HG02973 (cell line): ENCODE measurements around the gene TIGD1.
A peak's percentile ranks its signal among the peaks of the same experiment; 100 is the strongest.

ENCODE experiments used
- ATAC-seq: cut with Tn5 transposase; IDR thresholded peaks from one replicate; pipeline ENCODE4 v1.9.1; 2021; ENCODE audit warnings: moderate library complexity; ENCODE audit not compliant: unreplicated experiment

TIGD1 gene

DNA sequence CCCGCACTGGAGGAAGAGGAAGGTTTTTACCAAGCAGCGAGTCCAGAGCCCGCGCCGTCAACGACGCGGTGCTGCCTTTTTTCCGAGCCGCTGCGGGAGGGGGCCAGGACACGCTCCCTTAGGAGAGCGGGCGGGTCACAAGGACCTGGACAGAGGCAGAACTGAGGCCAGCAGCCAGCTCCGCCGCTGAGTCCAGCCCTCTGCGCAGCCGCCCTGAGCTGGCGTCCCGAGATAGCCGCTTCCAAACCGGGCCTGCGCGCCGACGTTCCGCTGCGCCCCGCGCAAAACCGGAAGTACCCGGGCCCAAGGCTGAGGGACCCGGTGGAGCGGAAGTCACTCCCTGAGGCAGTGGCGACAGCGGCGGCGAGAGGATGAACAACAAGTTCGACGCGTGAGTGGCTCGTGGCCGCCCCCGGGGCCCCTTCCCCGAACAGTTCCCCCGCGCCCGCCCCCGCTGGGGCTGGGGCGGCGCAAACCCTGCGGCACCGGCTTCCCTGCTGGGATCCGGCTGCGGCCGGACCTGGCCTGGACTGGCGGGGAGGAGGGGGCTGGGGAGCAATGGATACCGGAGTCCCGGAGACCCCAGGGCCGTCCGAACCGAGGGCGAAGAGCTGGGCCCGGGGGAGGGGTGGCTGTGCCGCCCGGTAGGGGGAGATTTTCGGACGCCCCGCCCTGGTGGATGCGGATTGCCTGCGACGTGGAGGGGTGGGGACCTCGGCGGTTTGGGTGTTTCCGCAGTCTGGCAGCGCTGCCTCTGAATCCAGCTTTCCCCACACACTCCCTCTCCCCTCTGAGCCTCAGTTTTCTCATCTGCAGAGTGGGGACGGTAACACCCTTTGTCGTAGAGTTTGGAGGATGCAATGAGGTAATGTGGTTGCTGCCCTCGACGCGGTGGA, at the start of gene TIGD1, which contains the start of gene EIF4E2:
Gene TIGD1, minus strand, starts transcription at position 204 of the 896 bp plus-strand sequence. CDS start 675 bp downstream, outside the sequence.
Gene EIF4E2, plus strand, starts transcription at position 336 of the 896 bp plus-strand sequence. Its CDS starts 36 bp downstream, at position 372.
- peak; percentile 91 for ATAC-seq

DNA sequence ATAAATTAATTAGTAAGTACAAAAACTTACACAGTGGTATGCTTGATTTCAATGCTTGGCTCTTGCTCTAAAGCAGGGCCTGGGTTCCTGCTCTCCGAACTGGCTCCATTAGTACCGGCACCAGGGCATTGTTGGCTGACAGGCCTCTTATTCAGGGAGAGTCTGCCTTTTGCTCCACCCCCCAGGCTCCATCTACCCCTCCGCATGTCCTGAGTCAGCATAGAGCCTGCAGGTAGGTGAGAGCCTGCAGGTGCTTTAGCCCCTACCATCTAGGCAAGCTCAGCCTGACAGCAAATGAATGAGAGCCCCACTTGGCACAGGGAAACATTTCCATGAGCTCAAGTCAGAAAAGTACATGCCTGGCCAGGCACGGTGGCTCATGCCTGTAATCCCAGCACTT, 47.9 kb upstream of the TIGD1 start:
- no peak for ATAC-seq

DNA sequence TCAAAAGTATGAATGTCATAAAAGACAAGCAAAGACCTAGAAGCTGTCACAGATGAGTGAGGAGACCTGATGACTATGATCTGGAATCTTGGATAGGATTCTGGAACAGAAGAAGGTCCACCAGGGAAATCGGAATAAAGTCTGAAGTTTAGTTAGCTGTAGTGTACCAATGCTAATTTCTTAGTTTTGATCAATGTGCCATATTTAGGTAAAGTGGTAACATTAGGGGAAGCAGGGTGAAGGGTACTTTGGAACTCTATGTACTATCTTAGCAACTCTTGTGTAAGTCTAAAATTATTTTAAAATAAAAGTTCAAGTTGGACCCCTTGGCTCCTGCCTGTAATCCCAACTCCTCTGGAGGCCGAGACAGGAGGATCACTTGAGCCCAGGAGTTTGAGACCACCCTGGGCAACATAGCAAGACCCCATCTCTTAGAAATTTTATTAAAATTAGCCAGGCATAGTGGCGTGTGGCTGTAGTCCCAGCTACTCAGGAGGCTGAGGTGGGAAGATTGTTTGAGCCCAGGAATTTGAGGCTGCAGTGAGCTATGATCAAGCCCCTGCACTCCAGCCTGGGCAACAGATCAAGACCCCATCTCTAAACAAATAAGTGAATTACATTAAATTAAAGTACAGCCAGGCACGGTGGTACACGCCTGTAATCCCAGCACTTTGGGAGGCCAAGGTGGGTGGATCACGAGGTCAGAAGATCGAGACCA, 47.2 kb upstream of the TIGD1 start:
- no peak for ATAC-seq

DNA sequence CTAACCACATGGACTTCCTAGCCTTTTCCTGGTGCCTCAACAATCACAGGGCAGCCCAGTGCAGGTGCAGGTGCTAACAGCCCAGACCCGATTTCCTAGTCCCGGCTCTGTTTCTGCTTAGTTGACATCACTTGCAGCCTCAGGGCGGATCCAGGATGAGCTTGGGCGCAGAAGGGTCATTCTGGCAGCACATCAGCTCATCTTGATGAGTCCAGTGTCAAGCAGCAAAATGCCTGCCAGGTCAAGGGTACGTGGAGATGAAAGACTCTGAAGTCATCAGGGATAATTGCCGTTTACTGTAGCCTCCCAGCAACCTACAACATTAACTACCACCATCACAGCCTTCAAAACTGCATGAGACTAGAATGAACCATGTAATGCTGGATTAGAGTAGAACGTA, 43.6 kb upstream of the TIGD1 start:
- no peak for ATAC-seq

DNA sequence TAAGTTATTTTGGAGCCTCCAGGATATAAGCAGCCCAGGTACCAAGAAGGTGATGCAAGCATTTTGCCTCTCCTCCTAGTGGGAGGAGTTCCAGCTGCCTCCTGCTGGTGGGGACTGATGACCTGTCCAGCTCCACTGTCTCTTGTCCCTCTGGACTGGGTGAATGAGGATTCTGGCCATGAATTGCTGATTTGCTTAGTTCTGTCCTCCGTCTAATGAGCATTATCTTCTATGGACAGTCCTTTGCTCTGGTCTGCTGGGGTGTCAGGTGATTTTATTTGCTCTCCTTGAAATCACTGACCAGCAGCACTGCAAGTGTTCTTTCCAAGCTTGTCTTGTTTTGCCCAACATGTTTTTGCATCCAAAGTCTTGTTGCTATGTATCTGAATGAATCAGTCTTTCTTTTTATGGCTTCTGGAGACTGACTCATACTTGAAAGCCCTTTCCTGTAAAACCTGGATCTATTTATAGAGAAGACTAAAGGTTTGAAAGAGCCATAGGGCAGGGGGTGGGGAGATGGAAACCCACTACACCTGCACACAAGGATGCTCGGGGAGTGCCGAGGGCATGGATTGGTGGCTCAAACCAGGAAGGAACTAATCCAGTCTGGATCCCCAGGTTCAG, 42.5 kb upstream of the TIGD1 start:
- ATAC-seq = no peak

DNA sequence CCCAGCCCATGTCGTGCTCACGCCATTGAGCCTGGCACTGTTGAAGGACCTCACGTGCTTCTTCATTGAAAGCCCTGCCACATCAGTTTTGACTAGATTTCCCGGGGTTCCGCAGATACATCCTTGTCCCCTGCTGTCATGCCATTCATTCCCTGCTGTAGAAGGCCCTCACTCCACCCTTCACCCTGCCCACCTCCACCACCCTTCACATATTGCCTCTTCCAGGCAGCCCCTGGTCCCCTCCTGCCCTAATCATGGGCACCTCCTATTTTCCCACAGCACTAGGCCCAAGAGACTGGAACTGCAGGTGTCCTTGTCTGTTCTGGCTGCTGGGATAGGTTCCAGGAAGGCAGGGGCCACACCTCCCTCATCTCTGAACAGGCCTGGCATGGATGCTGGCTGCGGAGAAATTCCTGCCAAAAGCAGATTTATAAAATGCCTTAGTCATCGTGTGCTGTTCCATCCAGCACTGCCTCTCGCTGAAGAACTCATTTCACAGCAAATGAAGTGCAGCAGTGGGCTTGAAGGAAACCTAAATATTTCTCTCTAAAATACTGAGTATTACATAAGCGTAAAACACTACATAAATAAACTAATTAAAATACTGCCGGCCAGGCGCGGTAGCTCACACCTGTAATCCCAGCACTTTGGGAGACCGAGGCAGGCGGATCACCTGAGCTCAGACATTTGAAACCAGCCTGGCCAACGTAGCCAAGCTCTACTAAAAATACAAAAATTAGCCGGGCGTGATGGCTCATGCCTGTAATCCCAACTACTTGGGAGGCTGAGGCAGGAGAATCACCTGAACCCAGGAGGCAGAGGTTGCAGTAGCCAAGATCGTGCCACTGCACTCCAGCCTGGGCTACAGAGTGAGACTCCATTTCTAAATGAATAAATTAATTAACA, 38.6 kb upstream of the TIGD1 start:
- ATAC-seq = no peak

DNA sequence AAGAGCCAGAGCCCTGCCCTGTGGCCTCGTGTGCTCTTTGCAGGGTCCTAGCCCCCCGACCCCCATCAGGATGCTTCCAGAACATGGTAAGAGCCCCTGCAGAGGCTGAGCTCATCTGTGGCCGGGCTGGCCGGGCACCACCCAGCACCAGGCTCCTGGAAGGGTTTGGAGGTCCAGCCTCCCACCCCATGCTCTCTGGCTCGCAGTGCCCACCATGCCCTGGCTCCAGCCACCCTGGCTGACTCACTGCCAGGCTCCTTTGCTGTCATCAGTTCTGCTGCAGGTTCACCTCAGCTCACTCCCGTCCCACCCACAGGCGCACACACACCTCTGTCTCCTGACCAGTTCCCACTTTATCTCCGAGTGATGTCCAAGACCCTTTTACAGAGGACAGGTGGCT, 37.7 kb upstream of the TIGD1 start:
- ATAC-seq = no peak

DNA sequence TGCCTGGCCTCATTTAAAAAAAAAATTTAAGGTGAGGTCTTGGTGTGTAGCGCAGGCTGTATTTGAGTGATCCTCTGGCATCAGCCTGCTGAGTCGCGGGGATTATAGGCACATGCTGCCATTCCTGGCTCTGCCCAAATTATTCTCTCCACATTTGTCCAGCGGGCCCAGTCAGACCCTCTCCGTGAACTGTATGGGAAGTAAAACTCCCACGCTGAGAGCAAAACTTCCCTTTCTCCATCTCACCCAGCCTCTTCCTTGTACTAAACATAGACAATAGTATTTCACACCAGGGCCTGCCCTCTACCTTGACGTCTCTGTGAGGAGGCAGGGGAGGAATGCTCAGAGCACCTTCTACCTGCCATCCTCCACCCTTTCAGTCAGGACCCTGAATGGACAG, 37.2 kb upstream of the TIGD1 start:
- no peak for ATAC-seq

DNA sequence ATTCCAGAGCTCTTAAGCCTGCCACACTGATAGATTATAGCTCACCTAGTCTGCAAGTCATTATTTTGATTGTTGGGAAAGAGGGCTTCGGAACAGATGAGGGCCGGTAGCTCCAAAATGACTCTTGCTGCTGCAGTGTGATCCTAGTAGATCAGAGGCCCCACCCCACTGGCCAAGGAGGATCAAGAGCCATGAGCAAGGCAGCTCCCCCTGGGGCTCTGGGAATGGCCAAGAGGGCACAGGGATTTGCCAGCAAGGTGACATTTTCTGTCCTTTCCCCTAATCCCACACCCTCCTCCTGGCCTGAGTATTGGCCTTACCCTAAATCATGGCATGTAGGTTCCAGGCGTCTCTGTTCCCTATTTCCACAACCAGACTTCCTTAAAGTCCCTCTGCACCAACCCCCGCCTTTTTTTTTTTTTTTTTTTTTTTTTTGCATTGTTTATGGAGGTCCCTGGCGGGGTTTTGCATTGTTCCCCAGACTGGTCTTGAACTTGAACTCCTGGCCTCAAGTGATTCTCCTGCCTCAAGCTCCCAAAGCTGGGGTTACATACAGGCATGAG, 36.7 kb upstream of the TIGD1 start:
- no peak for ATAC-seq

DNA sequence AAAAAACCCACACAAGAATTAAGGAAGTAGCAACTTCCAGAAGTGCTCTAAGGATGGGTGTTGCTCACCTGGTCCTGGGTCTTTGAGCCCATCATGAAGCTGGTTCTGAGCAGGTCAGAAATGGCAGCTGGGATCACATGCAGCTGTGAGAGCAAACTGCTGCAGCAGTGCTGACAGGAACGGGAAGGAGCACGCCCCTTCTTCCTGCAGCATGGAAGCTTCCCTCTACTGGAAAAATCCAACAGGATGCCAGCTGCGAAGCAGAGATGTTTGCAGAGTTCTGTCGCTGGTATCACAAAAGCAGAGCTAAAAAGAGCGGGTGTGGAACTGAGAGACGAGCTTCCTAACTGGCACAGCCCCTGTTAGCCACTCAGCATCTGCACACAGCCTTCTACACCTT, 33.9 kb upstream of the TIGD1 start:
- no peak for ATAC-seq

DNA sequence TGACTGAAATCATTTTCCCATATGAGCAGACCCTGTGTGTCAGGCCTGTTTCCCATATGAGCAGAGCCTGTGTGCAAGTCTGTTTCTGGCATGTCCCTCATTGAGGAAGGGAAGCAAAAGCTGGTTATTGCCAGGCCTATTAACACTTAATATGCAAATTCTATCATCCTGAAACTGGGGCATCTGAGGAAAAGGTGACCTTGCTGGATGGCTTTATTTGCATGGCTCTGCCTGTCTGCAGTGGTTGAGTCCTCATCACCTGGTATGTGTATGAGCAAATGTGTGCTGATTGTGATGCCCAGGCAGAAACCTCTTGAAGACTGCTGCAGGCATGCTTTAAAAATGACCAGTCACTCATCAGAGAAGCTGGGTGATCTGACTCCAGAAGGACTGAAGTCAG, 31.4 kb upstream of the TIGD1 start:
- no peak for ATAC-seq

DNA sequence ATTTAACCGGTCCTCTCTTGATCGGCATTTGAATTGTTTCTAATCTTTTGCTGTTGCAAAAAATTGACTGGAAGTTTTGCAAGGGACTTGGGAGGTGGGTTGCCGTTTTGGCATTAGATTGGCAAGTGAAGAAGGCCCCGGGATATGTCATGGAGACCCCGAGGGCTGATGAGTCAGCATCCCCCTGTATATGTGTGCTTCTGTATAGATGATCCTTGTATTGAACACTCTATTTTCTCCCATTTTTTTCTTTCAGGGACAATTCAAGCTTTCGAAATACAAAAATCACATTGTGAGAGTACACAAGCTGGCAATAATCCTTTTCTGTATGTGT, 30.3 kb upstream of the TIGD1 start:
- no peak for ATAC-seq

DNA sequence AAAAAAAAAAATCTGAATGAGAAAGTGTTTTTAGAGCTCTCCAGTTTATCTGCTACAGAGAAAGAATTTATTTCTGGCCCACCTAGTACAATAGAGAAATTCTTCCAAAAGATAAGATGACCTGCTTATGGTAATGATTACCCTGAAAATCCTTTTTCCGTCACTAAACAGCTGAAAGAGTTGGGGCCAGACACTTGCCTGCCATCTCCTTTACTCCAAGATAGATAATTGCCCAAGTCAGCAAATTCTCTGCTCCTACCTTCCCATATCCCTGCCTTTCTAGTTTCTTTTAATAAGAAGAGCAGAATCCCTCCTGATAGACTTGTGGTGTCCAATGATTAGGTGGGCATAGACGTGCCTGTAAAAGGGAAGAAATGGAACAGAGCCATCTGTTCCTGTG, 28.3 kb upstream of the TIGD1 start:
- ATAC-seq = no peak

DNA sequence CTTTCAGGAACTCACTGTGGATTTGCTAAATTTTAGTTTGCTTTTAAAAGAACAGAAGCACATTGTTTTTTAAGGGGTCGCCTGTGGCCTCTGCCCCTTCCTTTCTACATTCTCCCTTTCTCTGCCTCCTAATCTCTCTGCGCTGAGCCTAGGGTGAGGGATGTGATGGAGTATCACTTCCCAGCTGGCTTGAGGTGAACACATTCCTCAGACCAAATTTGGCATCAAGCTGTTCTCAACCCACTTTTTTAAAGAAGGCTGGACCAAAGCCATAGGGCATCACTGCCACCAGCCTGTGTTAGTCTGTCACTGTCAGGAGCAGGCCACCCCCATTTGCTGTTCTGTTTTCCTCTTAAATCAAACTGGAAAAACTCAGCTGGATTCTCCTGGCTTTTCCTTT, 27.5 kb upstream of the TIGD1 start:
- no peak for ATAC-seq

DNA sequence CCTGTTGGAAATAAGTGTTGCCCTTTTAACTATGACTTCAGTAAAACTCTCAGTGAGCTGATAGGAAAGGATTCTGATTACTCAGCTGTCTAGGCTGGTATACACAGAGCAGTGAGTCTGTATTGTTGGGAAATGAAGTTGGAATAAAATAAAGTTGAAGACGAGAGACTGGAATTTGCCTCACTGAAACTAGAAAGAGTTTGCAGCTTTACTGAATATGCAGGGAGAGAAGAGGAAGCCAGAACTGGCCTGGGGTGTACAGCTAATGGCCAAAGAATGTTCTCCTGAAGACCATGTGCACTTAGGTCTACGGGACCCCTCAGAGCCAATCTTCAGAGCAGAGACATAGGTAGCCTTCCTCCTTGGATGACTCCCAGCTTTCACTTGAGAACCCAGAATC, 26.6 kb upstream of the TIGD1 start:
- ATAC-seq = no peak

DNA sequence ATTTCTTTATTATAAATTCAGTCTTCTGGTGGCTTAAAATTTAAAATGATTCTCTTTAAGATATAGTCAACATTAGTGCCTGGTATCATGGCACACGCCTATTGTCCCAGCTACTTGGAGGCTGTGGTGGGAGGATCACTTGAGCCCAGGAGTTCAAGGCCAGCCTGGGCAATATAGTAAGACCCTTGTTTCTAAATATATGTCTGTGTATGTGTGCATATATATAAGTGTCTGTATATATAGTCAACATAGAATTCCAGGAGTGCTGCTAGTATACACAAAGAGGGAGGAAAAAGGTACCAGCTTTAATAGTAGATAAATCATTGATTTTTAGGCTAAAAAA, 25.0 kb upstream of the TIGD1 start:
- no peak for ATAC-seq

DNA sequence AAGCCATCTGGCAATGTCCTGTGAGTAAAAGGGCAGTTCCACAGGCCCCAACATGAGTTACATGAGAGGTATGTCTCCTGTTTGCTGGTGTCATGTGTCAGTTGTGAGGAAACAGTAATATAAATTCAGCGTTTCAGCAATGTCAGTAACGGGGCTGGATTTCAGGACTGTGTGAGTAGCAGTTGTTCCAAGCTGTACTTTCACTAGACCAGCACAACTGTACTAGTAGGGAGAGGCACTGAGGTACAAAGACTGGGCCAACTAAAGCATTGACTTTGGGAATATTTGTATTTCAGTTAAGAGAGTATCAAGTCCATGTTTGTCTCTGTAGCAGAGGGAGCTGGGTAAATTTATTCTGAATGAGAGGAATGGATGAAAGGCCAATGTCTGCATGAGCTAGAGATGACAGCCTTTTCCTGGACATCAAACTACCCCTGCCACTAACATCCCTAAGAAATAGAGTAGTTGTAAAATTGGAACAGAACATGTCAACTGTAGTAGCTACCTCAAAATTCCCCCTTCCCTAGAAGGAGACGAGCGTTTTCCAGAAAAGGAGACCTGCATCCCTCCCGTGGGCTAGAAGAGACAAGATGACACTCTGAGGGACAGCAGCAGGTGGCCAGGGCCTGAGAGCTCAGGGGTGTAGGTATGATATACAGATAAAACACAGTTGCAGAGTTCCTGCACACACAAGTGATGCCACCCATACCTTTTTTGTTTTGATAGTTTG, 24.5 kb upstream of the TIGD1 start:
- no peak for ATAC-seq

DNA sequence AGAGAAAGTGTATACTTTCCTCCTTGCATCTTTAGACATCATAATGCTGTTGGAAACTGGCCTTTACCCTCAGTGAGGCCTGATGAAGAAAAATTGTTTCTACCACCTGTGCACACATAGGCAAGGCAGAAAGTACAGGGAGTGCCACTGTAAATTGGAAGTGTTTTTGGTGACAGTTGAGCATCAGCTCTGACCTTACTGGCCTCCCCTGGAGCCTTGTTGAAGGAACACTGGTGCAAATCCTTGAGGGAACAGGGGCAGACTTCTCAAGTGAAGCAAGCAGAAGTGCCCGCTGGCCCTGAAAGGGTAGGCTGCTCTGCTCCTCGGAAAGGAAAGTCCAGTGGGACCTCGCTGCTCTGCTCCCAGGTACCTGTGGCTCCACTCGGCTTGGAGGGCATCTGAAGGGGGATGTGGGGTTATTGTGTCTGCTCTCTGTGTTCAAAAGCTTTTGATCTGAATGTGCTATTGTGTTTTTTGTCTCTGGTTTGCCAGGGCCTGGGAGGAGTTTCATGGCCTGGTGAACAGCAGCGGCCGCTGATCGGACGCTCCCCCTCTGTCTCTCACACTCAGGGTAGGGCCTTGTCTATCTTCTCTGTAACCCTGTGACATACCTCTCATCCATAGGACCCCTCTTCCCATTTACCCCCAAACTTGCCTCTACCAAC, 23.5 kb upstream of the TIGD1 start:
- no peak for ATAC-seq

DNA sequence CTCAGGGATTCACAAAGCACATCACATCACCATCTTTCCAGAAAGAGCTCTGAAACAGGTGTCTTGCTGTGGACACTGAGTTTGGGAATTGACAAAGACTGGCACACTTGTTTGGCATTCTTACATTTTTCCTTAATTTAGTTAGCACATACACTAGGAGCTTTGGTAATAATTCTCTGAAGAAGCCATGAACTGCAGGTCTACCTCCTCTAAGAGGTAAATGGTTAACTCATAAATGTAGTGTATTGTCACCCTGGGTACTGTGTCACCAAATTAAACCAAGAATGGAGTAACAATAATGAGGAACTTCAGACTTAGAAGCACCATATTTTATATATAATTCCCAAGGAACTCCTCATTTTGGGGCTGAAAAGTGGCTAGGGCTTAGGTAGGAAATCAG, 22.7 kb upstream of the TIGD1 start:
- no peak for ATAC-seq
